AG09309 (cell line): ENCODE measurements around the gene SFR1.

Source experiments
- DNase-seq: peaks from one replicate; pipeline ENCODE4 v3.0.0-alpha.2; 2010; ENCODE audit warnings: low read depth
- H3K4me3 ChIP-seq: 2 replicates; pipeline ENCODE4 v1.5.1; 2011; ENCODE audit warnings: mild to moderate bottlenecking, low read depth, low read length, moderate library complexity; ENCODE audit not compliant: control insufficient read depth
- TF ChIP-seq, protein P1 (sequence below): IDR thresholded peaks from 2 replicates; pipeline ENCODE4 v1.5.1; 2011; ENCODE audit warnings: mild to moderate bottlenecking, low read depth, low read length, inconsistent platforms; ENCODE audit not compliant: insufficient read depth, control insufficient read depth; ENCODE audit errors: missing control alignments

SFR1 gene

DNA sequence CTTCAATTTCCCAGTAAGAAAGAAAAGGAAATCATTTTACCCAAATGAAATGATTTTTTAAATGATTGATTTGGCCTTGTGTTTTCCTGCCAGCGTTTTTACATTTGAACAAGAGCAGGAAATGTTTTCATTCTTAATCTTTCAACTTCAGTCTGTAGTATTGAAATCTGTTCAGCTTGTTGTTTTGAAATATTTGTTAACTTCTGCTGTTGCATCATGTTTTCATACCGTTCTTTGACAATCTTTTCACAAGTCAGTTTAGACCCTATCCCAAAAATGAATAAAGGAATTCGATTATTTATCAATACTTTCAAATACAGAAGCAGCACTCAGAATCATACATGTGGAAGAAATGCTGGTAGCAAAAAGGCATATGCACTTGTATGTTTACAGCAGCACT lies 8.1 kb downstream of the SFR1 start:
- TF ChIP-seq, protein P1, sequence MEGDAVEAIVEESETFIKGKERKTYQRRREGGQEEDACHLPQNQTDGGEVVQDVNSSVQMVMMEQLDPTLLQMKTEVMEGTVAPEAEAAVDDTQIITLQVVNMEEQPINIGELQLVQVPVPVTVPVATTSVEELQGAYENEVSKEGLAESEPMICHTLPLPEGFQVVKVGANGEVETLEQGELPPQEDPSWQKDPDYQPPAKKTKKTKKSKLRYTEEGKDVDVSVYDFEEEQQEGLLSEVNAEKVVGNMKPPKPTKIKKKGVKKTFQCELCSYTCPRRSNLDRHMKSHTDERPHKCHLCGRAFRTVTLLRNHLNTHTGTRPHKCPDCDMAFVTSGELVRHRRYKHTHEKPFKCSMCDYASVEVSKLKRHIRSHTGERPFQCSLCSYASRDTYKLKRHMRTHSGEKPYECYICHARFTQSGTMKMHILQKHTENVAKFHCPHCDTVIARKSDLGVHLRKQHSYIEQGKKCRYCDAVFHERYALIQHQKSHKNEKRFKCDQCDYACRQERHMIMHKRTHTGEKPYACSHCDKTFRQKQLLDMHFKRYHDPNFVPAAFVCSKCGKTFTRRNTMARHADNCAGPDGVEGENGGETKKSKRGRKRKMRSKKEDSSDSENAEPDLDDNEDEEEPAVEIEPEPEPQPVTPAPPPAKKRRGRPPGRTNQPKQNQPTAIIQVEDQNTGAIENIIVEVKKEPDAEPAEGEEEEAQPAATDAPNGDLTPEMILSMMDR, result no peak
- no peak for DNase-seq
- no peak overlapping the region for H3K4me3 ChIP-seq

DNA sequence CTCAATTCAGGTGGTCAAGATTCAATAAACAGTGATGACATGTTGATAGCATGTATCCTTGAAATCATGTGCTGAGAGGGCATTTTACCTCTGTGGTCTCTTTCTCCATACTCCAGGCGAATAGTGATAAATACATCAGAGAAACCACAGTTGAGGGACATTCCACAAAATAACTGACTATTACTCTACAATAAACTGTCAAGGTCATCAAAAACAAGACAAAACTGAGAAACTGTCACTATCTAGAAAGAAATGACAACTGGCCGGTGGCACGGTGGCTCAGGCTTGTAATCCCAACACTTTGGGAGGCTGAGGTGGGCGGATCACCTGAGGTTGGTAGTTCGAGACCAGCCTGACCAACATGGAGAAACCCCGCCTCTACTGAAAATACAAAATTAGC lies 16.2 kb downstream of the SFR1 start:
- DNase-seq, result no peak
- H3K4me3 ChIP-seq, result no peak overlapping the region
- TF ChIP-seq, protein P1, result no peak

DNA sequence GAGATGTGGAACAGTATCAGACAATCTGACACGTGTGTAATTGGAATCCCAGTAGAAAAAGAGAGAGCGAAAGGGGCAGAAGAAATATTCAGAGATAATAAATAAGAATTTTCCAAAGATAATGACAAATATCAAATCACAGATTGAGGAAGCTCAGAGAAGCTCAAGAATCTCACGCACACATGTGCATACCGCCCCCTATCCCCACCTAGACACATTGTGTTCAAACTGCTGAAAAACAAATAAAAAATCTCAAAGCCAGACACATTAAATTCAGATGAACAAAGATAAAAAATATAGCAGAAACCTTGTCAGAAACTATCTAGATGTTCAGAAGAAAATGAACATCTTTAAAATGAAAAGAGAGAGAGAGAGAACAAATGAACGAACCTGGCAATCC lies 17.2 kb downstream of the SFR1 start:
- no peak overlapping the region for H3K4me3 ChIP-seq
- no peak for DNase-seq
- TF ChIP-seq, protein P1, result peak; percentile 29

DNA sequence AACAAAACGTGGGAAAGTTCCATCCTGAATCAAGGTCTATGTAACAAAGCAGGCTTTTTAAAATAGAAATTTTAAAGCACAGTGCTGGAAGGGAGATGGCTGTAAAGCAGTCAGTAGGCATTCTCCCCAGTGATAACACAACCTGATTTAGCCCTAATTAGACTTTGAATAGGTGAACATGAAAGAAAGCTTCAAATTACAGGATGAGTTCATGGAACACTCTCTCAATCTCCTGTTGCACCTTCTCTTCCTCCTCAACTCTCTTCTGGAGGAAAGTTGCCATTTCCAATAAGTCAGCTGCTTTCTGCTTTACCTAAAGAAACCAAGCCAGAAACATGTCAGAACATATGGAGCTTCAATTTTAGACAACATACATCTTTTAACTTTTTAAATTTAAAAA lies 20.1 kb downstream of the SFR1 start:
- H3K4me3 ChIP-seq, result no peak overlapping the region
- no peak for DNase-seq
- TF ChIP-seq, protein P1, result no peak

DNA sequence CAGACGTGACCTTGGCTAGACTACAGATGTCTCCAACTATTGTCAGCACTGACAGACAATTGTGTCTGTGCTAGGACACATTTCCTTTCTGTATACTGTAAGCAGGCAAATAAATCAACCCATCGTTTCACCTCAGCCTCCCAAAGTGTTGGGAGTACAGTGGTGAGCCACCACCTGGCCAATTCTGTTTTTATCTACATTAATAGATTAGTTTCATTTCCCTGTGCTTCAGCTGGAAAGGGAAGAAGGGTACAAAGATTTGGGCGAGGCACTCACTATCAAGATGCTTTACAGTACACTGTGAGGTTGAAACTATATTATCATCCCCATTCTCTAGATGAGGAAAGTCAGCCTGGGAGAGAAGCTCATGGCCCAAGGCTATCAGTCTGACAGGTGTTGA lies 21.9 kb downstream of the SFR1 start:
- DNase-seq, result no peak
- TF ChIP-seq, protein P1, result no peak

DNA sequence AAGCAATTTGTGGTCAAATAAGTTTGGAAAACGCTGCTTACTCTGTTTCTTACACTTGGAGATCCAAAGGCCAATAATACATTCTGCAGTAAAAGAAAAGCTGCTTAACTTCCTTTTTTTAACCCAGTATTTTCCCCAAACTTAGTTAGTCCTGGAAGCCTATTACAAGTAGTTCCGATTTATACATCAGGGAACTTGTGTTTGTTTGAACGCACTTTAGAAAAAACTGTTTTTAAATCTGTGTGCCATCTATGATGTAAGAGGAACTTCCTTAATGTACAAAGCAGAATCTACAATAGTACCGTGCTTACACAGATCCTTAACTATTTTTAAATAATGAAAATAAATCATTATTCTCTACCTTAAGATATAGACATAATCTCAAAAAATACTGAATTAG lies 23.0 kb downstream of the SFR1 start:
- H3K4me3 ChIP-seq, result no peak overlapping the region
- TF ChIP-seq, protein P1, result no peak
- DNase-seq, result no peak

More for the DNA sequence above, 21.9 kb downstream of the SFR1 start:
- H3K4me3 ChIP-seq, result no peak overlapping the region

DNA sequence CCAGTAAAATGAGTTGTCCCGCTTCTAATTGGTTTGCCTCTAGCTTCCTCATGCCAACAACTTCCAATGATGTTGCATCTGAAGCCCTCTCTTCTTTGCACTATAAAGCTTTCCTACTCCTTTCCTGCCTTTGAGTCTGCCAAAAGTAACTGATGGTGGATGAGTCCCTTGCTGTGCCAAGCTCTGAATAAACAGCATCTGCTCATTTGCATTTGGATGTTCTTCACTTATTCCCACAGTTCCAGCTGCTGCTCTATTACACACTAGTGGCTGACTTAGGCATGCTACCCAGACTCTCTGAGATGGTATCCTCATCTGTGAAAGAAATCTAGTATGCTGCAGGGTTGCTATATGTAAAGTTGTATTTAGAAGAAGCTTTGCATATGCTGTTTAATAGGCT lies 24.9 kb downstream of the SFR1 start:
- DNase-seq, result no peak
- TF ChIP-seq, protein P1, result no peak
- no peak overlapping the region for H3K4me3 ChIP-seq
